Keratinocyte (primary cell): ENCODE measurements around the gene AOPEP. TPM values are rescaled to one million over a fixed set of nuclear protein-coding genes. Genes with fewer than 3 reads are reported as not detected.
A peak's percentile ranks its signal among the peaks of the same experiment; 100 is the strongest.
"Not testable (repeated sequence)": the region's sequence is repeated elsewhere in the genome, so short reads cannot be mapped to it uniquely, and the experiment has no call there.

Experiments used
- DNase-seq: peaks from one replicate; pipeline ENCODE4 v3.0.0-alpha.2; 2011; ENCODE audit warnings: low read depth, missing footprints, low spot score
- FAIRE-seq: peaks from 2 replicates; lab custom pipeline; 2011; peaks lifted over from hg19 to GRCh38; lab: Jason Lieb, UNC
- H2AFZ ChIP-seq: 2 replicates; pipeline ENCODE4 v1.6.0; 2012; ENCODE audit warnings: low read length, control low read depth, inconsistent platforms; ENCODE audit not compliant: control insufficient read depth
- H3K27ac ChIP-seq: 2 replicates; pipeline ENCODE4 v1.5.1; 2011; ENCODE audit warnings: low read length; ENCODE audit not compliant: control insufficient read depth, insufficient read depth
- H3K27me3 ChIP-seq: 3 replicates; pipeline ENCODE4 v1.6.0; 2011; ENCODE audit warnings: low read length; ENCODE audit not compliant: control insufficient read depth, insufficient read depth; ENCODE audit errors: extremely low read depth
- H3K36me3 ChIP-seq, 2 experiments: 2 replicates in 1 of 2; 3 replicates in 1 of 2; pipeline ENCODE4 v1.5.1; 2011; ENCODE audit warnings: low read length in 2 of 2, mild to moderate bottlenecking in 1 of 2; ENCODE audit not compliant: control insufficient read depth in 2 of 2, insufficient read depth in 2 of 2; ENCODE audit errors: extremely low read depth in 1 of 2
- H3K4me1 ChIP-seq: 3 replicates; pipeline ENCODE4 v1.5.1; 2011; ENCODE audit warnings: low read length; ENCODE audit not compliant: control insufficient read depth, insufficient read depth; ENCODE audit errors: extremely low read depth
- H3K4me2 ChIP-seq: 3 replicates; pipeline ENCODE4 v1.6.0; 2011; ENCODE audit warnings: low read depth, low read length; ENCODE audit not compliant: control insufficient read depth, insufficient read depth; ENCODE audit errors: extremely low read depth
- H3K4me3 ChIP-seq, 3 experiments: fragments of 200-600 bp in 1 of 3; sonication (generic) in 1 of 3; 2 replicates in 2 of 3; 3 replicates in 1 of 3; pipeline ENCODE4 v1.5.1; 2011 to 2016; ENCODE audit warnings: low read length in 3 of 3, mild to moderate bottlenecking in 3 of 3, control low read depth in 2 of 3, inconsistent platforms in 1 of 3, low read depth in 1 of 3, mixed read lengths in 1 of 3, mixed run types in 1 of 3, moderate library complexity in 1 of 3; ENCODE audit not compliant: control insufficient read depth in 2 of 3, insufficient read depth in 2 of 3; ENCODE audit errors: extremely low read depth in 1 of 3
- H3K79me2 ChIP-seq: 2 replicates; pipeline ENCODE4 v1.6.0; 2012; ENCODE audit warnings: low read length; ENCODE audit not compliant: control insufficient read depth, insufficient read depth
- H3K9ac ChIP-seq: 3 replicates; pipeline ENCODE4 v1.6.0; 2011; ENCODE audit warnings: low read length; ENCODE audit not compliant: control insufficient read depth, insufficient read depth; ENCODE audit errors: extremely low read depth
- H3K9me1 ChIP-seq: 3 replicates; pipeline ENCODE4 v1.6.0; 2011; ENCODE audit warnings: low read length; ENCODE audit not compliant: control insufficient read depth, insufficient read depth; ENCODE audit errors: extremely low read depth
- H3K9me3 ChIP-seq: 2 replicates; pipeline ENCODE4 v1.5.1; 2012; ENCODE audit warnings: low read depth, low read length; ENCODE audit not compliant: control insufficient read depth
- H4K20me1 ChIP-seq: 3 replicates; pipeline ENCODE4 v1.6.0; 2011; ENCODE audit warnings: low read length; ENCODE audit not compliant: control insufficient read depth, insufficient read depth; ENCODE audit errors: extremely low read depth
- EZH2 ChIP-seq: IDR thresholded peaks from one replicate; pipeline ENCODE4 v1.6.1; 2012; ENCODE audit warnings: inconsistent platforms, mild to moderate bottlenecking, low read length, moderate library complexity
- dilution Hi-C: fragments of 300-500 bp; cut with MboI; formaldehyde crosslinking; loops from one replicate; pipeline ENCODE4 v1.7.0; 2020; ENCODE audit warnings: low sequenced_read_pairs; ENCODE audit not compliant: extremely low pct_ligation_motif_present
- polyA plus RNA-seq, 5 experiments: library from polyadenylated mRNA; depleted of rRNA in 3 of 5; stranded (reverse) in 3 of 5; stranded (forward) in 1 of 5; unstranded in 1 of 5; fragments of >200 nt; gene quantifications; 1 replicate in 1 of 5; 2 replicates in 3 of 5; 3 replicates in 1 of 5; pipeline versions ENCODE4 v1.2.1 to v1.2.3, GENCODE V29; 2011 to 2012; ENCODE audit warnings: missing spikeins in 2 of 5, low read depth in 1 of 5, low replicate concordance in 1 of 5
- TF ChIP-seq, protein P1 (sequence below), 3 experiments: IDR thresholded peaks in 1 of 3; conservative IDR thresholded peaks in 1 of 3; optimal IDR thresholded peaks in 1 of 3; 2 replicates in 2 of 3; 3 replicates in 1 of 3; pipeline versions ENCODE3 to v1.5.1; 2011; ENCODE audit warnings: low read length in 3 of 3, mild to moderate bottlenecking in 3 of 3, moderate library complexity in 2 of 3, control low read depth in 1 of 3, inconsistent platforms in 1 of 3; ENCODE audit not compliant: insufficient read depth in 2 of 3; ENCODE audit errors: extremely low read depth in 1 of 3

The AOPEP gene
- polyA plus RNA-seq, 1 donor (not counting 4 experiments of a cell fraction or from before 2014, with no cell fraction given): 27.0 TPM

DNA sequence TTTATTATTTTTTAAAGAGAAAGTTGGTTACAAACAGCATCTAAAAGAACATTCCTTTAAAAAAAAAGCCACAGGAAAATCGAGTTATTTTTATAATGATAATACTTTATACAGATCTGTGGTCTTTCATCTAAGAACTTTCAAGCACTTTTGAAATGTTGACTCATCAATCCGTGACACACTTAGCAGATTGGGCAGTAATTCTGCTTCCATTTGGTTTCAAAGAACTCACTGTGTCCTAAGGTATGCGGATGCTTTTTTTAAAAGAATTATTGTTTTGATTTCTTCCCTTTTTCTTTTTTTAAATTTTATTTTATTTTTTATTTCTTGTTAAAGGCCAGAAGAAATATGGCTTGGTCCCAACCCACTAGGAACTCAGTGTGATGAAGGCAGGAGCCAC is 147.8 kb downstream of the AOPEP start:
- no peak overlapping the region for H3K9ac ChIP-seq
- peaks cover 62% of the 10 kb centered on the region for H3K4me1 ChIP-seq
- H3K27me3 ChIP-seq: no peaks in the 10 kb centered on the region
- H2AFZ ChIP-seq: no peak overlapping the region
- FAIRE-seq (no peak), DNase-seq (no peak)
- dilution Hi-C loops: no loop called here
- H3K9me3 ChIP-seq: no peaks in the 10 kb centered on the region
- H3K36me3 ChIP-seq: no peaks in the 10 kb centered on the region
- H4K20me1 ChIP-seq: no peaks in the 10 kb centered on the region
- H3K79me2 ChIP-seq: no peaks in the 10 kb centered on the region
- H3K27ac ChIP-seq: peak overlapping the region; percentile 49
- no peak overlapping the region for H3K4me3 ChIP-seq
- no peak for TF ChIP-seq EZH2
- TF ChIP-seq, protein P1, sequence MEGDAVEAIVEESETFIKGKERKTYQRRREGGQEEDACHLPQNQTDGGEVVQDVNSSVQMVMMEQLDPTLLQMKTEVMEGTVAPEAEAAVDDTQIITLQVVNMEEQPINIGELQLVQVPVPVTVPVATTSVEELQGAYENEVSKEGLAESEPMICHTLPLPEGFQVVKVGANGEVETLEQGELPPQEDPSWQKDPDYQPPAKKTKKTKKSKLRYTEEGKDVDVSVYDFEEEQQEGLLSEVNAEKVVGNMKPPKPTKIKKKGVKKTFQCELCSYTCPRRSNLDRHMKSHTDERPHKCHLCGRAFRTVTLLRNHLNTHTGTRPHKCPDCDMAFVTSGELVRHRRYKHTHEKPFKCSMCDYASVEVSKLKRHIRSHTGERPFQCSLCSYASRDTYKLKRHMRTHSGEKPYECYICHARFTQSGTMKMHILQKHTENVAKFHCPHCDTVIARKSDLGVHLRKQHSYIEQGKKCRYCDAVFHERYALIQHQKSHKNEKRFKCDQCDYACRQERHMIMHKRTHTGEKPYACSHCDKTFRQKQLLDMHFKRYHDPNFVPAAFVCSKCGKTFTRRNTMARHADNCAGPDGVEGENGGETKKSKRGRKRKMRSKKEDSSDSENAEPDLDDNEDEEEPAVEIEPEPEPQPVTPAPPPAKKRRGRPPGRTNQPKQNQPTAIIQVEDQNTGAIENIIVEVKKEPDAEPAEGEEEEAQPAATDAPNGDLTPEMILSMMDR (optimal IDR thresholded peaks at IDR 0.05 in 1 of 3, IDR thresholded peaks at IDR 0.05 in 1 of 3, conservative IDR thresholded peaks at IDR 0.05 in 1 of 3; ENCODE audit: extremely low read depth in 1 of 3, insufficient read depth in 2 of 3, low read length in 3 of 3): no peak
- H3K4me2 ChIP-seq: peak overlapping the region; percentile 7
- no peaks in the 10 kb centered on the region for H3K9me1 ChIP-seq

- DNase-seq: no peak
- H2AFZ ChIP-seq: no peak overlapping the region
- no peaks in the 10 kb centered on the region for H3K36me3 ChIP-seq
- no peak overlapping the region for H3K27ac ChIP-seq
- no peaks in the 10 kb centered on the region for H3K9me1 ChIP-seq
- H3K4me2 ChIP-seq: no peak overlapping the region
- H3K4me3 ChIP-seq: no peak overlapping the region
- no peaks in the 10 kb centered on the region for H4K20me1 ChIP-seq
- TF ChIP-seq, protein P1 (optimal IDR thresholded peaks at IDR 0.05 in 1 of 3, IDR thresholded peaks at IDR 0.05 in 1 of 3, conservative IDR thresholded peaks at IDR 0.05 in 1 of 3; ENCODE audit: extremely low read depth in 1 of 3, insufficient read depth in 2 of 3, low read length in 3 of 3): no peak
- no peak for TF ChIP-seq EZH2
- dilution Hi-C loops: no loop called here
- H3K79me2 ChIP-seq: no peaks in the 10 kb centered on the region
- peaks cover 51% of the 10 kb centered on the region for H3K4me1 ChIP-seq
- FAIRE-seq: no peak
- no peaks in the 10 kb centered on the region for H3K9me3 ChIP-seq
- H3K9ac ChIP-seq: no peak overlapping the region
- H3K27me3 ChIP-seq: no peaks in the 10 kb centered on the region
Measured at GRCh38 chr9:94875300-94876020, 149.0 kb downstream of the AOPEP start.

DNA sequence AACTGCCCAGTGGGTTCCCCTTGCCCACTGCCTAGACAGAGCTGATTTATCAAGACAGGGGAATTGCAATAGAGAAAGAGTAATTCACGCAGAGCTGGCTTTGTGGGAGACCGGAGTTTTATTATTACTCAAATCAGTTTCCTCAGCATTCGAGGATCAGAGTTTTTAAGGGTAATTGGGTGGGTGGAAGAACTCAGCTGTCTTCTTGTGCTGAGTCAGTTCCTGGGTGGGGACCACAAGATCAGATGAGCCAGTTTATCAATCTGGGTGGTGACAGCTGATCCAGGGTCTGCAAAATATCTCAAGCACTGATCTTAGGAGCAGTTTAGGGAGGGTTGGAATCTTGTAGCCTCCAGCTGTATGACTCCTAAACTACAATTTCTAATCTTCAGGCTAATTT is 152.3 kb downstream of the AOPEP start:
- Histone ChIP-seq H3K4me2 (peak overlapping the region; percentile 54), H2AFZ (peak overlapping the region; percentile 15), H3K4me3 (peak overlapping the region in 2 of 3 experiments; percentile 3 to 4), H3K27ac (peak overlapping the region; percentile 6), H3K4me1 (peaks cover 28% of the 10 kb centered on the region)
- FAIRE-seq: peak; percentile 67
- H3K9me1 ChIP-seq, H3K27me3 ChIP-seq, DNase-seq, H3K36me3 ChIP-seq, H3K79me2 ChIP-seq, dilution Hi-C loops, H3K9me3 ChIP-seq, H3K9ac ChIP-seq, H4K20me1 ChIP-seq: not testable (repeated sequence)
